Neural cell (in vitro differentiated cells): Measurements from ENCODE around the gene HS6ST3. TPM values are rescaled to one million over a fixed set of nuclear protein-coding genes. Genes with fewer than 3 reads are reported as not detected.

Experiments
- H2AFZ ChIP-seq: fragments of 200-600, 300-800 bp; sonication (generic), shearing (Covaris generic); 2 replicates; pipeline ENCODE4 v1.6.0; 2014; ENCODE audit warnings: low read depth, mild to moderate bottlenecking, antibody characterized with exemption, low read length, moderate library complexity
- H3F3A ChIP-seq: fragments of 200-600 bp; shearing (Covaris generic); 2 replicates; pipeline ENCODE4 v1.6.1; 2016; ENCODE audit warnings: mild to moderate bottlenecking, moderate library complexity, mixed read lengths, antibody characterized with exemption, low read length; ENCODE audit not compliant: insufficient read depth, poor library complexity, severe bottlenecking
- H3K27ac ChIP-seq: fragments of 200-600, 300-800 bp; sonication (generic), shearing (Covaris generic); 2 replicates; pipeline ENCODE4 v1.5.1; 2014; ENCODE audit warnings: mild to moderate bottlenecking, low read length, moderate library complexity
- H3K27me3 ChIP-seq: fragments of 300-800, 200-600 bp; sonication (generic), shearing (Covaris generic); 2 replicates; pipeline ENCODE4 v1.6.0; 2014; ENCODE audit warnings: mild to moderate bottlenecking, low read depth, low read length, moderate library complexity; ENCODE audit not compliant: insufficient read depth
- H3K36me3 ChIP-seq: fragments of 300-800, 200-600 bp; sonication (generic), shearing (Covaris generic); 2 replicates; pipeline ENCODE4 v1.5.1; 2014; ENCODE audit warnings: mild to moderate bottlenecking, antibody characterized with exemption, low read length, moderate library complexity; ENCODE audit not compliant: insufficient read depth
- H3K4me2 ChIP-seq: fragments of 300-800, 200-600 bp; sonication (generic), shearing (Covaris generic); 2 replicates; pipeline ENCODE4 v1.6.0; 2014; ENCODE audit warnings: mild to moderate bottlenecking, low read length
- H3K4me3 ChIP-seq: fragments of 300-800, 200-600 bp; sonication (generic), shearing (Covaris generic); 2 replicates; pipeline ENCODE4 v1.5.1; 2014; ENCODE audit warnings: mild to moderate bottlenecking, low read length, moderate library complexity
- H3K79me2 ChIP-seq: fragments of 200-600 bp; shearing (Covaris generic); replicated peaks from 2 replicates; pipeline ENCODE4 v1.6.0; 2014; ENCODE audit warnings: mild to moderate bottlenecking, low read length, moderate library complexity; ENCODE audit not compliant: insufficient read depth
- H3K9ac ChIP-seq: fragments of 300-800, 200-600 bp; sonication (generic), shearing (Covaris generic); 2 replicates; pipeline ENCODE4 v1.6.1; 2016; ENCODE audit warnings: mild to moderate bottlenecking, low read length, mixed read lengths
- H3K9me2 ChIP-seq: fragments of 200-600 bp; shearing (Covaris generic); 2 replicates; pipeline ENCODE4 v1.6.1; 2016; ENCODE audit warnings: mild to moderate bottlenecking, low read length, mixed read lengths; ENCODE audit not compliant: insufficient read depth
- H3K9me3 ChIP-seq: fragments of 200-600, 300-800 bp; sonication (generic), shearing (Covaris generic); 2 replicates; pipeline ENCODE4 v1.6.1; 2016; ENCODE audit warnings: mild to moderate bottlenecking, mixed run types, low read length, moderate library complexity, mixed read lengths
- H4K20me1 ChIP-seq: fragments of 200-600 bp; shearing (Covaris generic); 2 replicates; pipeline ENCODE4 v1.6.1; 2016; ENCODE audit warnings: mild to moderate bottlenecking, mixed run types; ENCODE audit not compliant: insufficient read depth
- EP300 ChIP-seq: fragments of 450-650 bp; conservative IDR thresholded peaks from 2 replicates; pipeline ENCODE4 v1.6.1; 2014; ENCODE audit warnings: antibody characterized with exemption, mild to moderate bottlenecking, moderate library complexity; ENCODE audit not compliant: poor library complexity, severe bottlenecking
- EZH2 ChIP-seq: fragments of 200-600, 300-800 bp; shearing (Covaris generic), sonication (generic); IDR thresholded peaks from 2 replicates; pipeline ENCODE4 v1.6.1; 2014; ENCODE audit warnings: antibody characterized with exemption, low read length, borderline replicate concordance, mild to moderate bottlenecking; ENCODE audit not compliant: insufficient read depth, poor library complexity, severe bottlenecking
- MXI1 ChIP-seq: fragments of 450-650 bp; conservative IDR thresholded peaks from 2 replicates; pipeline ENCODE4 v1.6.1; 2014; ENCODE audit warnings: antibody characterized with exemption, mild to moderate bottlenecking; ENCODE audit not compliant: poor library complexity, severe bottlenecking
- POLR2AphosphoS5 ChIP-seq: IDR thresholded peaks from 2 replicates; pipeline ENCODE4 v1.6.1; 2012
- RAD21 ChIP-seq: fragments of 450-650 bp; conservative IDR thresholded peaks from 2 replicates; pipeline ENCODE4 v1.6.1; 2014; ENCODE audit warnings: antibody characterized with exemption, mild to moderate bottlenecking, moderate library complexity
- SMC3 ChIP-seq: fragments of 450-650 bp; conservative IDR thresholded peaks from 2 replicates; pipeline ENCODE4 v1.6.1; 2014; ENCODE audit warnings: antibody characterized with exemption, mild to moderate bottlenecking, moderate library complexity; ENCODE audit not compliant: poor library complexity
- TAF1 ChIP-seq: IDR thresholded peaks from 2 replicates; pipeline ENCODE4 v1.6.1; 2012; ENCODE audit warnings: low read depth
- polyA plus RNA-seq: library from polyadenylated mRNA; depleted of rRNA; stranded (reverse); fragments of >200 nt; gene quantifications from 2 replicates; pipeline ENCODE4 v1.2.3, GENCODE V29; 2014
- TF ChIP-seq, protein P1 (sequence below): IDR thresholded peaks from 2 replicates; pipeline ENCODE4 v1.6.1; 2012; ENCODE audit warnings: borderline replicate concordance
- TF ChIP-seq, protein P2 (sequence below): fragments of 450-650 bp; IDR thresholded peaks from 2 replicates; pipeline ENCODE4 v1.5.1; 2014; ENCODE audit warnings: antibody characterized with exemption, mild to moderate bottlenecking, moderate library complexity; ENCODE audit not compliant: poor library complexity, severe bottlenecking

The HS6ST3 gene
- polyA plus RNA-seq, 1 donor from 2014 or later, result 10.9 TPM

GRCh38 chr13:96615252-96615651, 525.3 kb downstream of the HS6ST3 start:
- TF ChIP-seq SMC3 (no peak), MXI1 (no peak), EP300 (no peak), TAF1 (no peak), RAD21 (no peak), EZH2 (no peak)
- TF ChIP-seq, protein P1, sequence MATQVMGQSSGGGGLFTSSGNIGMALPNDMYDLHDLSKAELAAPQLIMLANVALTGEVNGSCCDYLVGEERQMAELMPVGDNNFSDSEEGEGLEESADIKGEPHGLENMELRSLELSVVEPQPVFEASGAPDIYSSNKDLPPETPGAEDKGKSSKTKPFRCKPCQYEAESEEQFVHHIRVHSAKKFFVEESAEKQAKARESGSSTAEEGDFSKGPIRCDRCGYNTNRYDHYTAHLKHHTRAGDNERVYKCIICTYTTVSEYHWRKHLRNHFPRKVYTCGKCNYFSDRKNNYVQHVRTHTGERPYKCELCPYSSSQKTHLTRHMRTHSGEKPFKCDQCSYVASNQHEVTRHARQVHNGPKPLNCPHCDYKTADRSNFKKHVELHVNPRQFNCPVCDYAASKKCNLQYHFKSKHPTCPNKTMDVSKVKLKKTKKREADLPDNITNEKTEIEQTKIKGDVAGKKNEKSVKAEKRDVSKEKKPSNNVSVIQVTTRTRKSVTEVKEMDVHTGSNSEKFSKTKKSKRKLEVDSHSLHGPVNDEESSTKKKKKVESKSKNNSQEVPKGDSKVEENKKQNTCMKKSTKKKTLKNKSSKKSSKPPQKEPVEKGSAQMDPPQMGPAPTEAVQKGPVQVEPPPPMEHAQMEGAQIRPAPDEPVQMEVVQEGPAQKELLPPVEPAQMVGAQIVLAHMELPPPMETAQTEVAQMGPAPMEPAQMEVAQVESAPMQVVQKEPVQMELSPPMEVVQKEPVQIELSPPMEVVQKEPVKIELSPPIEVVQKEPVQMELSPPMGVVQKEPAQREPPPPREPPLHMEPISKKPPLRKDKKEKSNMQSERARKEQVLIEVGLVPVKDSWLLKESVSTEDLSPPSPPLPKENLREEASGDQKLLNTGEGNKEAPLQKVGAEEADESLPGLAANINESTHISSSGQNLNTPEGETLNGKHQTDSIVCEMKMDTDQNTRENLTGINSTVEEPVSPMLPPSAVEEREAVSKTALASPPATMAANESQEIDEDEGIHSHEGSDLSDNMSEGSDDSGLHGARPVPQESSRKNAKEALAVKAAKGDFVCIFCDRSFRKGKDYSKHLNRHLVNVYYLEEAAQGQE, result no peak
- TF ChIP-seq, protein P2, sequence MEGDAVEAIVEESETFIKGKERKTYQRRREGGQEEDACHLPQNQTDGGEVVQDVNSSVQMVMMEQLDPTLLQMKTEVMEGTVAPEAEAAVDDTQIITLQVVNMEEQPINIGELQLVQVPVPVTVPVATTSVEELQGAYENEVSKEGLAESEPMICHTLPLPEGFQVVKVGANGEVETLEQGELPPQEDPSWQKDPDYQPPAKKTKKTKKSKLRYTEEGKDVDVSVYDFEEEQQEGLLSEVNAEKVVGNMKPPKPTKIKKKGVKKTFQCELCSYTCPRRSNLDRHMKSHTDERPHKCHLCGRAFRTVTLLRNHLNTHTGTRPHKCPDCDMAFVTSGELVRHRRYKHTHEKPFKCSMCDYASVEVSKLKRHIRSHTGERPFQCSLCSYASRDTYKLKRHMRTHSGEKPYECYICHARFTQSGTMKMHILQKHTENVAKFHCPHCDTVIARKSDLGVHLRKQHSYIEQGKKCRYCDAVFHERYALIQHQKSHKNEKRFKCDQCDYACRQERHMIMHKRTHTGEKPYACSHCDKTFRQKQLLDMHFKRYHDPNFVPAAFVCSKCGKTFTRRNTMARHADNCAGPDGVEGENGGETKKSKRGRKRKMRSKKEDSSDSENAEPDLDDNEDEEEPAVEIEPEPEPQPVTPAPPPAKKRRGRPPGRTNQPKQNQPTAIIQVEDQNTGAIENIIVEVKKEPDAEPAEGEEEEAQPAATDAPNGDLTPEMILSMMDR, result no peak
- Histone ChIP-seq H3F3A (no peaks in the 10 kb centered on the region), H3K9me3 (no peaks in the 10 kb centered on the region), H3K9ac (no peak overlapping the region), H3K9me2 (no peaks in the 10 kb centered on the region), H3K27ac (no peak overlapping the region), H2AFZ (no peak overlapping the region), H3K79me2 (no peaks in the 10 kb centered on the region), H3K4me3 (no peak overlapping the region), H3K27me3 (no peaks in the 10 kb centered on the region), H3K4me2 (no peak overlapping the region), H4K20me1 (no peaks in the 10 kb centered on the region), H3K36me3 (no peaks in the 10 kb centered on the region)

DNA sequence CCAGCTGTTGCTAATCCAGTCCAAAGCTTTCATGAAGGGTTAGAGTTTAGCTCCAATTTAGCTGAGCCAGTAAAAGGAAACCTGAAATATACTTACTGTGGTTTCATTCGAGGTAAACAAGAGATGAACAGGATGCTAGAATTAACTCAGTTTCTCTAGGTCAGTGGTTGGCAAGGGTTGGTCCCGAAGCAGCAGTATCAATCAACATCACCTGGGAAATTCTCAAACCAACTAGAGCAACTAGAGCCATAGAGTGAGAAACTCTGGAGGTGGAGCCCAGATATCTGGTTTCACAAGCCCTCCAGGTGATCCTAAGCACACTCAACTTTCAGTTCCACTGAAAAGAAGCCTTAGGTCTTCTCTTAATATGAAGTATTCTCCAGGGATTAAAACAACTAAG, 527.6 kb downstream of the HS6ST3 start:
- Histone ChIP-seq H3K27ac (no peak overlapping the region), H3K4me3 (no peak overlapping the region), H3K4me2 (no peak overlapping the region), H3F3A (no peaks in the 10 kb centered on the region), H3K27me3 (no peaks in the 10 kb centered on the region), H2AFZ (no peak overlapping the region), H4K20me1 (no peaks in the 10 kb centered on the region), H3K36me3 (no peaks in the 10 kb centered on the region), H3K9me3 (no peaks in the 10 kb centered on the region), H3K9ac (no peak overlapping the region), H3K9me2 (no peaks in the 10 kb centered on the region), H3K79me2 (no peaks in the 10 kb centered on the region)
- TF ChIP-seq EP300 (no peak), EZH2 (no peak), TAF1 (no peak), RAD21 (no peak), MXI1 (no peak), SMC3 (no peak), POLR2AphosphoS5 (no peak)
- TF ChIP-seq, protein P1, result no peak
- TF ChIP-seq, protein P2, result no peak
